DOHH2 (cell line): ENCODE data around the gene CACTIN.

Experiments
- H3F3A ChIP-seq: fragments of 200-600 bp; sonication (generic), shearing (Covaris generic); 2 replicates; pipeline ENCODE4 v1.6.0; 2016; ENCODE audit warnings: antibody characterized with exemption, mild to moderate bottlenecking; ENCODE audit not compliant: control insufficient read depth, insufficient read depth
- H3K27ac ChIP-seq: fragments of 200-600 bp; sonication (generic); 2 replicates; pipeline ENCODE4 v1.5.1; 2014; ENCODE audit warnings: low read depth, mild to moderate bottlenecking, low read length, moderate library complexity
- H3K27me3 ChIP-seq: fragments of 200-600 bp; sonication (generic); 2 replicates; pipeline ENCODE4 v1.6.1; 2014; ENCODE audit warnings: mild to moderate bottlenecking, low read length, mixed read lengths; ENCODE audit not compliant: control insufficient read depth
- H3K36me3 ChIP-seq: fragments of 200-600 bp; sonication (generic); 2 replicates; pipeline ENCODE4 v1.6.1; 2014; ENCODE audit warnings: mild to moderate bottlenecking, low read length, moderate library complexity, mixed read lengths; ENCODE audit not compliant: control insufficient read depth
- H3K4me1 ChIP-seq: fragments of 200-600 bp; sonication (generic); 2 replicates; pipeline ENCODE4 v1.6.1; 2014; ENCODE audit warnings: mild to moderate bottlenecking, low read length, mixed read lengths; ENCODE audit not compliant: control insufficient read depth
- H3K4me2 ChIP-seq: fragments of 200-600 bp; sonication (generic); 2 replicates; pipeline ENCODE4 v1.6.0; 2014; ENCODE audit warnings: mild to moderate bottlenecking, low read length, moderate library complexity
- H3K4me3 ChIP-seq: fragments of 200-600 bp; sonication (generic); 2 replicates; pipeline ENCODE4 v1.5.1; 2014; ENCODE audit warnings: mild to moderate bottlenecking, low read length, mixed read lengths
- H3K79me2 ChIP-seq: fragments of 200-600 bp; sonication (generic); 2 replicates; pipeline ENCODE4 v1.6.1; 2014; ENCODE audit warnings: mild to moderate bottlenecking, low read length, mixed read lengths; ENCODE audit not compliant: control insufficient read depth
- H3K9me2 ChIP-seq: fragments of 200-600 bp; sonication (generic); replicated peaks from 2 replicates; pipeline ENCODE4 v1.6.1; 2014; ENCODE audit warnings: mild to moderate bottlenecking, low read length, mixed read lengths; ENCODE audit not compliant: control insufficient read depth
- H3K9me3 ChIP-seq: fragments of 200-600 bp; sonication (generic); 2 replicates; pipeline ENCODE4 v1.6.1; 2014; ENCODE audit warnings: antibody characterized with exemption, low read length, mixed read lengths; ENCODE audit not compliant: control insufficient read depth, insufficient read depth
- H4K20me1 ChIP-seq: fragments of 200-600 bp; sonication (generic); 2 replicates; pipeline ENCODE4 v1.6.0; 2014; ENCODE audit warnings: low read depth, mild to moderate bottlenecking, antibody characterized with exemption, low read length, moderate library complexity; ENCODE audit not compliant: control insufficient read depth, insufficient read depth
- EZH2phosphoT487 ChIP-seq: fragments of 200-600 bp; sonication (generic); IDR thresholded peaks from 2 replicates; pipeline ENCODE4 v1.6.1; 2017; ENCODE audit warnings: borderline replicate concordance, mild to moderate bottlenecking, antibody characterized with exemption, low read length, moderate library complexity, mixed read lengths
- TF ChIP-seq, protein P1 (sequence below): fragments of 200-600 bp; sonication (generic); IDR thresholded peaks from one replicate; pipeline ENCODE4 v1.5.1; 2014; ENCODE audit warnings: antibody characterized with exemption, mild to moderate bottlenecking, low read depth, low read length; ENCODE audit not compliant: poor library complexity, severe bottlenecking

CACTIN gene

DNA sequence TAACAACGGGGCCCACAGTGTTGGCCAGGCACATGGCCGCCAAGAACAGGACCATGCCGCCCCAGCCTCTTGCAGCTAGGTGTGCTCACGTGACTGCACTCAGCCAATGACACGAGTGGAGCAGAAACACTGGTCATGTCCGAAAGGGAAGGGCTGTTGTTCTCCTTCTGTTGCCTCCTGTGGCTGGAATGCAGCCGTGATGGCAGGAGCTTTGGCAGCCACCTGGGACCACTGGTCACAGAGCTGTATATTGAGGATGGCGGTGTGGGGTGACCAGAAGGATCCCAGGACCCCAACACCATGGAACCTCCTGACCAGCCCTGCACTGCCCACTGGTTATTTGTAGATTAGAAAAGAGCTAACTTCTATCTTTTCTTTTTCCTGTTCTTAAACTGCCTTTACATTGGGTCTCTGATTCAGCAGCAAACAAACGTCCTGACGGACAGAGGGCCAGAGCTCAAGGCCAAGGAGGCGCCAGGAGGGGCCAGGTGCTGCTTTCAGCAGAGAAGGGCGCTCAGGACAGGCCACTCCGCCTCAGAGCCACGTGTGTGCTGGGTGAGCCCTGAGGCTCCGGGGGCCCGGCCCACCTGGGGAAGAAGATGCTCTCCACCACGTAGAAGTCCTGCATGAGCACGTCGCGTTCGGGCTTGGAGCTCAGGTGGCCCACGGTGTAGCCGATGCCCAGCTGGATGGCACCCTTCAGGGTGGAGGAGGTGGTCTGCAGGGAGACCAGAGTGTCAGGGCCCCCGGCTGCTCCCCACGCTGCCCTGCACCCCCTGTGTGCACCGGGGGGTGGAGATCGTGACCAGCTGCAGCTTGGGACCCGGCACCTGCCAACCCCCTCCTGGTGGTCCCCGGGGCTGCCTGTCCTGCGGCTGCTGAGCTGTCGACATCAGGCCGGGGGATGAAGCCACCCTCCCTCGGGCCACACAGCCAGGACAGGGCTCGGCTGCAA lies 35.0 kb upstream of the CACTIN start:
- no peak overlapping the region for H3K4me2 ChIP-seq
- H3K9me3 ChIP-seq = no peaks in the 10 kb centered on the region
- no peaks in the 10 kb centered on the region for H3K79me2 ChIP-seq
- no peaks in the 10 kb centered on the region for H3F3A ChIP-seq
- TF ChIP-seq, protein P1, sequence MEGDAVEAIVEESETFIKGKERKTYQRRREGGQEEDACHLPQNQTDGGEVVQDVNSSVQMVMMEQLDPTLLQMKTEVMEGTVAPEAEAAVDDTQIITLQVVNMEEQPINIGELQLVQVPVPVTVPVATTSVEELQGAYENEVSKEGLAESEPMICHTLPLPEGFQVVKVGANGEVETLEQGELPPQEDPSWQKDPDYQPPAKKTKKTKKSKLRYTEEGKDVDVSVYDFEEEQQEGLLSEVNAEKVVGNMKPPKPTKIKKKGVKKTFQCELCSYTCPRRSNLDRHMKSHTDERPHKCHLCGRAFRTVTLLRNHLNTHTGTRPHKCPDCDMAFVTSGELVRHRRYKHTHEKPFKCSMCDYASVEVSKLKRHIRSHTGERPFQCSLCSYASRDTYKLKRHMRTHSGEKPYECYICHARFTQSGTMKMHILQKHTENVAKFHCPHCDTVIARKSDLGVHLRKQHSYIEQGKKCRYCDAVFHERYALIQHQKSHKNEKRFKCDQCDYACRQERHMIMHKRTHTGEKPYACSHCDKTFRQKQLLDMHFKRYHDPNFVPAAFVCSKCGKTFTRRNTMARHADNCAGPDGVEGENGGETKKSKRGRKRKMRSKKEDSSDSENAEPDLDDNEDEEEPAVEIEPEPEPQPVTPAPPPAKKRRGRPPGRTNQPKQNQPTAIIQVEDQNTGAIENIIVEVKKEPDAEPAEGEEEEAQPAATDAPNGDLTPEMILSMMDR = no peak
- TF ChIP-seq EZH2phosphoT487 = no peak
- H3K9me2 ChIP-seq = no peaks in the 10 kb centered on the region
- peaks cover 2% of the 10 kb centered on the region; the same call in 1 of the 2 replicates for H3K36me3 ChIP-seq
- no peaks in the 10 kb centered on the region for H4K20me1 ChIP-seq
- peaks cover 29% of the 10 kb centered on the region for H3K4me1 ChIP-seq
- H3K27ac ChIP-seq = no peak overlapping the region
- no peaks in the 10 kb centered on the region for H3K27me3 ChIP-seq
- no peak overlapping the region for H3K4me3 ChIP-seq

DNA sequence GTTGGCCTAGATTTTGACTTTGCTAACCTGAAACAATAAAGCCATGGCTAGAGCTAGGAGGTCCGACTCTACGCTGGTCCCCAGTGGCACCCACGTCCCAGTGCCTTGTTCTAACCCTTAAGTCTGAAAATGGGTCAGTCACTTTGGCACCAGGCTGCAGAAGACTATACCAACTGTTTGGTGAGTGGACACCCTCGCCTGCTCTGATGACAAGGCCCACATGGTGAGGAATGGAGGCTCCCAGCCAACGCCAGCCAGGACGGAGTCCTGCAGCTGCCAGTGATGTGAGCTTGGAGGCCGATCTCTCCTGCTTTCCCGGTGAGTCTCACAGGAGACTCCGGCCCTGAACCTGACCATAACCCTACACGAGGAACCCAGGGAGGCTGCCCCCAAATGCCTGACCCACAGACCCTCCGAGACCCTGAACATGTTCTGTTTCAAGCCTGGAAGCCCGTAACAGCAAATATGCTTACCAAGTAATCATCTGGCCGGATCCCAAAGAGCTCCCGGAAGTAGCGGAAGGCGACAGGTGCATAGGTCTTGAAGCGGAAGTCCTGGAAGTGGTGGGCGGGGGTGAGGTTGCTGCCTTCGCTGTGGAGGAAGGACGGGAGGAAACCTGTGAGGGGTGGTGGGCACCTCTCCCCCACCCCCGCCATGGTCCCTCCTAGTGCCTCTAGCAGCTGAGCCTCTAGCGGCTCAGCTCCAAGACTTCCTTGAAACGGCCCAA lies 34.1 kb upstream of the CACTIN start:
- Histone ChIP-seq H3K9me2 (no peaks in the 10 kb centered on the region), H3K27me3 (no peaks in the 10 kb centered on the region), H3K9me3 (no peaks in the 10 kb centered on the region), H3K4me2 (no peak overlapping the region), H3K4me3 (no peak overlapping the region), H3K79me2 (no peaks in the 10 kb centered on the region), H4K20me1 (no peaks in the 10 kb centered on the region), H3K4me1 (peaks cover 31% of the 10 kb centered on the region), H3K27ac (no peak overlapping the region), H3F3A (no peaks in the 10 kb centered on the region), H3K36me3 (peaks cover 2% of the 10 kb centered on the region; the same call in 1 of the 2 replicates)
- TF ChIP-seq, protein P1 = no peak
- TF ChIP-seq EZH2phosphoT487 = no peak

- Histone ChIP-seq H3K79me2 (no peaks in the 10 kb centered on the region), H3K4me2 (no peak overlapping the region), H3F3A (no peaks in the 10 kb centered on the region), H3K4me1 (peaks cover 23% of the 10 kb centered on the region), H4K20me1 (no peaks in the 10 kb centered on the region), H3K36me3 (peaks cover 2% of the 10 kb centered on the region; the same call in 1 of the 2 replicates), H3K9me2 (no peaks in the 10 kb centered on the region), H3K27me3 (no peaks in the 10 kb centered on the region), H3K27ac (no peak overlapping the region), H3K4me3 (no peak overlapping the region), H3K9me3 (no peaks in the 10 kb centered on the region)
- TF ChIP-seq, protein P1 = no peak
- no peak for TF ChIP-seq EZH2phosphoT487
Measured at GRCh38 chr19:3659746-3660112, 33.1 kb upstream of the CACTIN start.
